Esophagus muscularis mucosa (tissue), 4 donors: ENCODE results near the gene TAPT1. TPM values are rescaled to one million over a fixed set of nuclear protein-coding genes. Genes with fewer than 3 reads are reported as not detected.

Source experiments
- DNase-seq: peaks from one replicate; pipeline ENCODE4 v3.0.0-alpha.2; 2017; ENCODE audit errors: extremely low spot score
- H3K27ac ChIP-seq, 4 donors: fragments of 200-600 bp; sonication (generic); replicated peaks in 1 of 4; 1 replicate in 3 of 4; 2 replicates in 1 of 4; pipeline ENCODE4 v1.5.1; 2016 to 2019; ENCODE audit warnings: mild to moderate bottlenecking in 1 of 4
- H3K27me3 ChIP-seq, 4 donors: fragments of 200-600 bp; sonication (generic); one replicate each; pipeline versions ENCODE4 v1.5.1 to v1.6.0; 2016 to 2019
- H3K36me3 ChIP-seq, 4 donors: fragments of 200-600 bp; sonication (generic); one replicate each; pipeline ENCODE4 v1.5.1; 2016 to 2019
- H3K4me1 ChIP-seq, 4 donors: fragments of 200-600 bp; sonication (generic); one replicate each; pipeline ENCODE4 v1.5.1; 2016 to 2019
- H3K4me3 ChIP-seq, 4 donors: fragments of 200-600 bp; sonication (generic); 1 replicate in 2 of 4; 2 replicates in 2 of 4; pipeline ENCODE4 v1.5.1; 2016 to 2019; ENCODE audit warnings: mild to moderate bottlenecking in 4 of 4, moderate library complexity in 1 of 4
- H3K9me3 ChIP-seq, 4 donors: fragments of 200-600 bp; sonication (generic); 1 replicate in 3 of 4; 2 replicates in 1 of 4; pipeline ENCODE4 v1.5.1; 2016 to 2019
- EP300 ChIP-seq: sonication (generic); formaldehyde crosslinking; IDR thresholded peaks from one replicate; pipeline ENCODE4 v1.6.1; 2017; ENCODE audit warnings: antibody characterized with exemption
- POLR2A ChIP-seq: fragments of 450-650 bp; IDR thresholded peaks from one replicate; pipeline ENCODE4 v1.6.1; 2017; ENCODE audit warnings: antibody characterized with exemption, moderate library complexity, mild to moderate bottlenecking, low read depth
- POLR2AphosphoS5 ChIP-seq, 2 donors: sonication (generic); formaldehyde crosslinking; IDR thresholded peaks; one replicate each; pipeline ENCODE4 v1.6.1; 2017; ENCODE audit warnings: antibody characterized with exemption in 2 of 2
- WGBS: methylation state at CpG from one replicate; pipeline ENCODE4 v1.1.5; 2018; 5-methylcytosine and 5-hydroxymethylcytosine counted together
- intact Hi-C: fragments of 100-400 bp; cut with DNase I; formaldehyde crosslinking; loops from one replicate; pipeline ENCODE4 v1.15.1; 2023
- total RNA-seq, 4 donors: library from RNA; depleted of rRNA; stranded (reverse); fragments of >200 nt; gene quantifications; one replicate each; pipeline versions ENCODE4 v1.1.0 to v1.2.1, GENCODE V29; 2016
- TF ChIP-seq, protein P1 (sequence below), 3 experiments: fragments of 200-600 bp in 2 of 3; fragments of 450-650 bp in 1 of 3; sonication (generic) in 2 of 3; IDR thresholded peaks; one replicate each; pipeline ENCODE4 v1.5.1; 2017 to 2019; ENCODE audit warnings: antibody characterized with exemption in 3 of 3, mild to moderate bottlenecking in 2 of 3, moderate library complexity in 1 of 3

Gene TAPT1
- total RNA-seq, 4 donors from 2014 or later: 18.1 to 27.4 (median 21.6) TPM

DNA sequence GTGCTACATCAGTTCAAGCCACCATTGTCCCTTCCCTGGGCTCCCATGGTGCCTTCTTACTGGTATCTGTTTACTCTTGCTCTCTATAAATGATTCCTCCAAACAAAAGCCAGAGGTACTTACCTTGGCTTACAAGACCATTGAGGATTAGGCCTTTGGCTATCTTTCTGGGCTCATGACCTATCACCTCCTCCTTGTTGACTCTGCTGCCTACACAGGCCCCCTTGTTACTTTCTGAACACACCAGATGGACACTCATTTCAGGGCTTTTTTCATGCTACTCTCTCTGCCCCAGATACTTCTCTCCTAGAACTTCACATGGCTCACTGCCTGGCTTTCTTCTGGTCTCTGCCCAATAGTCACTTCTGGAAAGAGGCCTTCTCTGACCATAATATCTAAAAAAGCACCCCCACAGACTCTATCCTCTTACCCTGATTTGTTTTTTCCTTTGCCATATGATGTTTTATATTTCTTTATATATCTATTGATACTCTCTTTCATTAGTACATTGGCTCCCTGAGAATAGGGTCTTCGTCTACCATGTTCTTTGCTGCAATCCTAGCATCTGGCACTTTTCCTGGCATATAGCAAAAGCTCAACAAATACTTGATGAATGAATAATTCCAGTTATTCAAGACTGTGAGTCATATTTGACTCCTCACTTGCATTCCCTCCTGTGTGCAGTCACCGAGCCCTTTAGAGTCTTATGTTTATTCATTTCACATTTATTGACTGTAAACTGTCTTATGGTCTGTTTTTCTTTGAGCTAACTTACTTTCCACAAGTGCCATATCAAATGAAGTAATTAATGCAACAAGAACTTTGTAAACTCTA is 27.1 kb upstream of the TAPT1 start:
- intact Hi-C loops: no loop called here
- Histone ChIP-seq H3K4me1 (peaks cover 0 to 7% (median 0%) of the 10 kb centered on the region in 4 donors), H3K4me3 (no peak overlapping the region), H3K27ac (no peak overlapping the region), H3K27me3 (no peaks in the 10 kb centered on the region), H3K9me3 (no peaks in the 10 kb centered on the region), H3K36me3 (peaks cover 0 to 30% (median 12%) of the 10 kb centered on the region in 4 donors)
- 52% methylated on average over 2 of the region's 2 CpGs for WGBS
- DNase-seq: no peak
- TF ChIP-seq, protein P1, sequence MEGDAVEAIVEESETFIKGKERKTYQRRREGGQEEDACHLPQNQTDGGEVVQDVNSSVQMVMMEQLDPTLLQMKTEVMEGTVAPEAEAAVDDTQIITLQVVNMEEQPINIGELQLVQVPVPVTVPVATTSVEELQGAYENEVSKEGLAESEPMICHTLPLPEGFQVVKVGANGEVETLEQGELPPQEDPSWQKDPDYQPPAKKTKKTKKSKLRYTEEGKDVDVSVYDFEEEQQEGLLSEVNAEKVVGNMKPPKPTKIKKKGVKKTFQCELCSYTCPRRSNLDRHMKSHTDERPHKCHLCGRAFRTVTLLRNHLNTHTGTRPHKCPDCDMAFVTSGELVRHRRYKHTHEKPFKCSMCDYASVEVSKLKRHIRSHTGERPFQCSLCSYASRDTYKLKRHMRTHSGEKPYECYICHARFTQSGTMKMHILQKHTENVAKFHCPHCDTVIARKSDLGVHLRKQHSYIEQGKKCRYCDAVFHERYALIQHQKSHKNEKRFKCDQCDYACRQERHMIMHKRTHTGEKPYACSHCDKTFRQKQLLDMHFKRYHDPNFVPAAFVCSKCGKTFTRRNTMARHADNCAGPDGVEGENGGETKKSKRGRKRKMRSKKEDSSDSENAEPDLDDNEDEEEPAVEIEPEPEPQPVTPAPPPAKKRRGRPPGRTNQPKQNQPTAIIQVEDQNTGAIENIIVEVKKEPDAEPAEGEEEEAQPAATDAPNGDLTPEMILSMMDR (IDR thresholded peaks at IDR 0.05): no peak
- TF ChIP-seq POLR2A: no peak
- TF ChIP-seq POLR2AphosphoS5 (IDR thresholded peaks at IDR 0.05): no peak
- TF ChIP-seq EP300: no peak

DNA sequence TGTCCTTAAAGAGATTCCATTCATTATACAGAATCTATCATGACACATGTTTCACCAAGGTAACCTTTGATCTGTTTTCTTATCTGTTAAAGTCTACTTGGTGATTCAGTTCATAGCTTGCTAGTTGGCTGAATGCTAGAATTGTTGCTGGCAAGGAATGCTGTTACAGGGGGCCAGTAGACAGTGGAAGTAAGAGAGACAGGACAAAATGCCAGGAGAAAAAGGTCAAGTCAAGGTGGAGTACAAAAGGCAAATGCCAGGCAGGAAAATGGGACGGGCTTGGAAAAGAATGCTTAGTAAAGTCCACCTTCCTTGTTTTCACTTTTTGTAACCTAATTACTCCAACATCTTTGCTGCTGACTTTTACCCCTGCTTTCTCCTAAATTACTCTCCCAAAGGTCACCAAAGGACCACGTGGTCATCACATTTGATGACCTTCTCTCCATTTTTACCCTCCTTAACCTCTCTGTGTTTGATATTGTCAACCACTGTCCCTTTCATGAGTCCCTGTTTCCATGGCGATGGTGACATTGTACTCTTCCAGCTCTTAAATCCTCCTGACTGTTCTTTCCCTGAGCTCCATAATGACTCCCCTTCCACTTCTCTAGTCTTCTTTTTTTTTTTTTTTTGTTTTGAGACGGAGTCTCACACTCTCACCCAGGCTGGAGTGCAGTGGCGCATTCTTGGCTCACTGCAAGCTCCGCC is 24.5 kb upstream of the TAPT1 start:
- intact Hi-C loops: no loop called here
- 93% methylated on average over 6 of the region's 6 CpGs for WGBS
- no peak for TF ChIP-seq POLR2AphosphoS5 (IDR thresholded peaks at IDR 0.05)
- TF ChIP-seq, protein P1 (IDR thresholded peaks at IDR 0.05): no peak
- TF ChIP-seq POLR2A: no peak
- no peak for TF ChIP-seq EP300

DNA sequence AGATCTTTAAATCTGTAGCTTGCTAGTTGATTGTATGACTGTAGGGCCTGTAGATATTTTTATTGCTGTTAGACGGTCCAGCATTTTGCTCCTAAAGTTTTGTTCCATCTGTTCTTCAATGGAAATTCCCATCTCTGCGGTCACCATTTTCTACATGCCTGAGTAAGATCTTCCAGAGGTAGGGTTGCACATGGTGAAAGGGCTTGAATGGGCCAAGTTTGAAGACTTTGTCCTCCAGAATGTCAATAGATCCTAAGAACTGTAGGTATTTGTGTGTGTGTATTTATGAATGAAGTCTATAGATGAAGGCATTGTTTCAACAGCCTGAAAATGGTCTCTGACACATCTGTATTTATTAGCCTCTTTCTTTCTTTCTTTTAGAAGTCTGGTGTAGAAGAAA is 22.3 kb upstream of the TAPT1 start:
- Histone ChIP-seq H3K4me1 (peaks cover 0 to 1% (median 0%) of the 10 kb centered on the region in 4 donors), H3K9me3 (no peaks in the 10 kb centered on the region), H3K27ac (no peak overlapping the region), H3K4me3 (no peak overlapping the region), H3K36me3 (peaks cover 0 to 15% (median 4%) of the 10 kb centered on the region in 4 donors), H3K27me3 (no peaks in the 10 kb centered on the region)
- TF ChIP-seq POLR2A (no peak), POLR2AphosphoS5 (IDR thresholded peaks at IDR 0.05) (no peak), EP300 (no peak)
- TF ChIP-seq, protein P1 (IDR thresholded peaks at IDR 0.05): no peak
- 97% methylated on average over 2 of the region's 2 CpGs for WGBS
- intact Hi-C loops: no loop called here
- no peak for DNase-seq

More for the DNA sequence above, 24.5 kb upstream of the TAPT1 start:
- Histone ChIP-seq H3K4me1 (peaks cover 0 to 7% (median 0%) of the 10 kb centered on the region in 4 donors), H3K9me3 (no peaks in the 10 kb centered on the region), H3K27me3 (no peaks in the 10 kb centered on the region), H3K27ac (no peak overlapping the region), H3K36me3 (peaks cover 0 to 16% (median 4%) of the 10 kb centered on the region in 4 donors), H3K4me3 (no peak overlapping the region)
- DNase-seq: no peak

DNA sequence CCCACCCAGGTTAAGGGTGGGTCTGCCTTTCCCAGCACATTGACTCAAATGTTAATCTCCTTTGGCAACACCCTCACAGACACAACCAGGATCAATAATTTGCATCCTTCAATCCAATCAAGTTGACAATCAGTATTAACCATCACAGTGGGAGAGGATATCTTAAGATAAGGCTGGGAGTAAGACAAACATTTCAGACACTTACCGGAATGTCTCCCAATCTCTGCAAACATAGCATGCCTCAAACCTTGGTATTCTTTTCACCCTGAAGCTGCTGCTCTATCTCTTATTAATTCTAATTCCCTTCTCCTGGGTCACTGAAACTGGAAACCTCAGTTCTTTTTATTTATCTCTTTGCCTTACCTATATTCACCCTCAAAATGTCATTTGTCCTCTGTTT is 19.0 kb upstream of the TAPT1 start:
- Histone ChIP-seq H3K27me3 (no peaks in the 10 kb centered on the region), H3K36me3 (peaks cover 0 to 12% (median 0%) of the 10 kb centered on the region in 4 donors), H3K9me3 (no peaks in the 10 kb centered on the region), H3K4me3 (no peak overlapping the region), H3K27ac (no peak overlapping the region), H3K4me1 (no peaks in the 10 kb centered on the region)
- DNase-seq: no peak
- intact Hi-C loops: no loop called here
- TF ChIP-seq EP300 (no peak), POLR2A (no peak), POLR2AphosphoS5 (IDR thresholded peaks at IDR 0.05) (no peak)
- TF ChIP-seq, protein P1 (IDR thresholded peaks at IDR 0.05): no peak
- WGBS: 94% methylated on average over 1 of the region's 1 CpG
